ACHN (cell line): ENCODE measurements around the gene COL13A1.
A peak's percentile ranks its signal among the peaks of the same experiment; 100 is the strongest.

ENCODE experiments used
- DNase-seq: peaks from one replicate; pipeline ENCODE4 v3.0.0-alpha.2; 2015
- in situ Hi-C: cut with HindIII; loops from 2 replicates; pipeline ENCODE4 v1.10.0; 2017; ENCODE audit warnings: low sequenced_read_pairs, low pct_ligation_motif_present, low pct_unique_long_range_greater_than_20kb

COL13A1 gene

DNA sequence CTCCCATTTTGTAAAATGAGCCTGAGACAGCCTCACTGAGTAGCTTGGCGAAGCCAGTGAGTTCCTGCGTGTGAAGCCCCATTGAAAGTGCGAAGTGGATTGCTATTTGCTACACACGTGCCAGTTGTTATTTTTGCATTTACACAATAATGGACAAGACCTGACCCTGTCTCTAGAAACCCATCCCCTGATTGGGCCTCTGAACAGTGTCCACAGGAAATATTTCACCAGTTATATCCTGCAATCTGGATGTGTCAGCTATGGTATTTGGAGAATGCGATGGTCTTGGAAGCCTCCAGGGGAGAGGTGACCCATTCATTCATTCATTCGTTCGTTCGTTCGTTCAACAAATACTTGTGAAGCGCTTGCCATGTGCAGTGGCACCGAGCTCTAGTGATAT is 37.1 kb downstream of the COL13A1 start:
- peak; percentile 91 for DNase-seq

DNA sequence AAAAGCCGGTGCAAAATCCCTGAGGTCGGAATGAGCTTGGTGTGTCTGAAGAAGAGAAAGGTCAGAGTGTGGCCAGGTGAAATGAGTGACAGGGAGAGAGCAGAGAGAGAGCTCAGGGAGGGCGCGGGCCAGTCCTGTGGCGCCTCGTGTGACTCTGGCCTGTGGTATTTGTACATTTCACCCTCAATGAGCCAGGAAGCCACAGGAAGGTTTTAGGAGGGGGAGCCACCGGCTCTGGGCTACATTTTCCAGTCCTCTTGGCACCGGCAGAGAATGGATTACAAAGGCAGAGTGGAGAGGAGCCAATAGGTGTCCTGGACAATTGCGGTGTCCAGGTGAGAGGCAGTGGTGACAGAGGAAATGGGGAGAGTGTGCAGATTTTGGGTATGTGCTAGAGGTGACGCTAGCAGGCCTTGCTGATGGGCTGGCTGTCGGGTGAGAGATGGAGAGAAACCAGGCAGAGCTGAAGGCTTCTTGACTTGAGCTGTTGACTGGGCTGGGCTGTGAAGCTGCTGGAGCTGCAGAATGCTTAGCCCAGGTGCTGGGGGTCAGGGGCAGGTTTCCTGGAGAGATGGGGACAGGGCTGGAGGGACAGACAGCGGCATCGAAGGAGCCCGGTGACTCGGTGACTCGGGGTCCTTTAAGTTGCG is 38.1 kb downstream of the COL13A1 start:
- in situ Hi-C loops = no loop called here
- DNase-seq = peak; percentile 90

More for the DNA sequence above, 37.1 kb downstream of the COL13A1 start:
- in situ Hi-C loops = no loop called here

DNA sequence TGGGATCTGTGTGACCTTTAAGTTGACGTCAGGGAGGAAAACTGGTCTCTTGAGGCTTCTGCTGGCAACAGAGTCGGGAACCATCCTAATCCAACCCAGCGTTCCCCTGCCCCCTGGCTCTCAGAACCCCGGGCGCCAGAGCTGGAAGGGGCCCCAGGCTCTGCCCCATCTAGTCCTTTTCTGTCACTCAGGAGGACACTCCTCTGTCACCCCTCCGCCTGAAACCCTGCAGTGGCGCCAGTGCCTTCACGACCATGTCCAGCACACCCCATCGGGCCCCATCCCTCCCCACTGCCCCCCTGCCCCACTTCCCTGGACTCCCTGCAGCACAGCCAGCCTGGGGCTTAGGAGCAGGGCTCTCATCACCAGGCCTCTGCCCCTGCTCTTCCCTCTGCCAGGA is 39.1 kb downstream of the COL13A1 start:
- no peak for DNase-seq
- in situ Hi-C loops = no loop called here

DNA sequence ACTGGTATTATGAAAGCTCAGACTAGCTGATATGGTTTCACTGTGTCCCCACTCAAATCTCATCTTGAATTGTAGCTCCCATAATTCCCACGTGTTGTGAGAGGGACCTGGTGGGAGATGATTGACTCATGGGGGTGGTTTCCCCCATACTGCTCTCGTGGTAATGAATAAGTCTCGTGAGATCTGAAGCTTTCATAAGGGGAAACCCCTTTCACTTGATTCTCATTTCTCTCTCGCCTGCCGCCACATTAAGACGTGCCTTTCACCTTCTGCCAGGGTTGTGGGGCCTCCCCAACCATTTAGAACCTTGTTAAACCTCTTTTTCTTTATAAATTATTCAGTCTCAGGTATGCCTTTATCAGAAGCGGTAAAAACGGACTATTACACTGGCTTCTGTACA is 40.3 kb downstream of the COL13A1 start:
- in situ Hi-C loops = no loop called here
- no peak for DNase-seq

DNA sequence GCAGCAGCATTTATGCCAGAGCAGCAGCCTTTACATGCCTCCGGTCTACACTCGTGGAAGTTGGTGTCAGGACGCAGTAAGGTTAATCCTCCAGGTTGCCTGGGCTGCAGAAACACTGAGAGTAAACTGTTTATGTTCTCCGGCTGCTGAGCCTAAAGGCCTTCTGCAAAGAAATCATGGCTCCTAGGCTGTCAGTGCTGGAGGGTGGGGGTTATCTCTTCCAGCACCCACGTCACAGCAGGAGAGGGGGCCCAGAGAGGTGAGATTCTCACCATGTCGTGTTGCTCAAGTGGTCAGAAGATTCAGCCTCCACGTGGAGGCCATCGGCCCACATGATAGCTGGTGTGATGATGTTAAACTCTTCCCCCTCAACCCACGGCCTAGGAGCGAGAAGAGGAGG is 41.2 kb downstream of the COL13A1 start:
- in situ Hi-C loops = no loop called here
- DNase-seq = no peak

DNA sequence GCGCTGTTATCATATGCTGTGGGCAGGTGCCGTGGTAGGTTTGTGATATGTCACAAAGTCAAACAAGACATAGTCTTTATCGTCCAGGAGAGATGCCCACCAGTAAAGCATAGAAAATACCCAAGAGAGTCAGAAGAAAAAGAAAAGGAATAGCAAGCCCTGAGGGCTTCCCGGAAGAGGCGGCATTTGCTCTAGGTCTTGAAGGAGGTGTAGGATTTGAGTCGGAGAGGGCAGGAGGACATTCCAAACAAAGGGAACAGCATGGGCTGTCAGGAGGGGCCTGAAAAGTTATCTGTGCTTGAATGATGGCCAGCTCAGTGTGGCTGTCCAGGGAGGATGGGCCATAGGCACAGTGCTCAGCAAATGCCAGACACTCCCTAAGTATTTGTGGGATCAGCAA is 42.2 kb downstream of the COL13A1 start:
- no peak for DNase-seq
- in situ Hi-C loops = no loop called here

DNA sequence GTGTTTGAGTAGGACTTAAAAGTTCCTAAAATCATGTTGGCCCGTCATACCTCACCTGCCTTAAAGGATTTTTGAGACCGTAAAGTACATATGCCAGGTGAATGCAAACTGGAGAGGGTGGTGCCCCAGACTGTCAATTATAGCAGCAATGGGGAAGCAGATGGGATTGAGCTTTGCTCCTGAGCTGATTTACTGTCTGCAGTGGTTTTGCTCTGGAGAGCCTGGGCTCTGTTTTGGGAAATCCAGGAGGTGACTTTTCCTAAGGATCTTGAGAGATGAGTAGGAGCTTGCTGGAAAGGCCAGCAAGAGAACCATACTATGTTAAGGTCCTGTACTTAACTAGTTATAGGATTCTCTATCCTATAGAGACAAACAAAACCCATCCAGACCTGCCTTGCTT is 43.0 kb downstream of the COL13A1 start:
- in situ Hi-C loops = no loop called here
- DNase-seq = no peak

DNA sequence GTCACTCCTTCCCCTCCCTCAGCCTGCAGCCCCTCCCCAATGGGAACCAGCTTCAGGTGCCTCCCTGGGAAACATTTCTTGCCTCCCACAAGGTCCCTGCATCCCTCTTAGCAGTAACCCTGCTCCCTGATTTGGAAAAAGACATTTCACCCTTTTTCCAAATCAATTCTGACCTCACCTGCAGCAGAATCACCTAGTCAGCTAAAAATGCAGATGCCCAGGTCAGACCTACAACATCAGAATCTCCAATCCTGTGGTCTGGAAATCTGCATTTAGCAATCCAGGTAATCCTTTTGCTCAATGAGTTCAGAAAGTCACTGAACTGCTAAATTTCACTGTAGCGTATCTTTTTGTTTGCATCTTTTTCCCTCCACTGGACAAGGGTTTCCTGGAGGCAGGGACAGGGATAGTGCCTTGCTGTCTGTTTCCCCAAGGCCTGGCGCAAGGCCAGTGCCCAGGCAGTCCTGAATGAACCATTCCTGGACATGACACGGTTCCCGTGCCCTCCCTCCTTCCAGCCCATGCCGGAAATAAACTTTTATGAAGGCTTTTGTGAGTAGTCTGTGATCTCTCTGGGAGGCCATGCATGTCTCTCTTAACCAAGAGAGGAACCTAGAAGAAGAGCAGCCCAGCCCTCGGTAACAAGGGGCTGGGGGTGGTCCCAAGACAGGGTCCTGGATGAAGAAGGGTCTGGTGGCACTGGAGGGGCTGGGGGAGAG is 44.0 kb downstream of the COL13A1 start:
- peak; percentile 83 for DNase-seq

DNA sequence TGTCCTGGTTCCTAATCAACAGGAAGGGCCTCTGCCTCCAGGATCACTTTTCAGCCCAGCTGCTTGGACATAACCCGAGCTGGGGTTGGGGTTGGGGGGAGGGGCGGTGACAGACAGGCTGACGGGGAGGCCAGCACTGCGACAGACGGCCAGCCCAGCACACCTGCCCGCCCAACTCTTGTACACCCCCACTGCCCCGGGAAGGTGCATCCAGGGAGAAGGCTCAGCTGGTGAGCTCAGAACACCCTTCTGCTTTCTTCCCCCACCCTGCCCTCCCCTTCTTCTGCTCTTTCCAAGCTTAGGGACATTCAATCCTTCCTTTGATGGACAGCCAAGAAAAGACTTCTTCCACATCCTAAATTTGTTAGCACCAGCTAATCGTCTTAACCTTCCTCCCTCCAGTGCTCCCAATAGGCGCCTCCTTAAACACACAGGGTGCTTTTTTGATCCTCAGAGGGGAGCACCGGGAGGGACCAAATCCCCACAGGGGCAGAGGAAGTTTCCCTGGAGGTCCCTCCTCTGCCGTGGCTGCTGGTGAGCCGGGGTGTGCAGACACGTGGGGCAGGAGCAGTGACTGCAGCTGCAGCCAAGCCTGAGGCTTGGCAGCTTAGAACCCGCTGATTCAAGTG is 44.7 kb downstream of the COL13A1 start:
- in situ Hi-C loops = no loop called here
- no peak for DNase-seq

More for the DNA sequence above, 44.0 kb downstream of the COL13A1 start:
- in situ Hi-C loops = no loop called here

DNA sequence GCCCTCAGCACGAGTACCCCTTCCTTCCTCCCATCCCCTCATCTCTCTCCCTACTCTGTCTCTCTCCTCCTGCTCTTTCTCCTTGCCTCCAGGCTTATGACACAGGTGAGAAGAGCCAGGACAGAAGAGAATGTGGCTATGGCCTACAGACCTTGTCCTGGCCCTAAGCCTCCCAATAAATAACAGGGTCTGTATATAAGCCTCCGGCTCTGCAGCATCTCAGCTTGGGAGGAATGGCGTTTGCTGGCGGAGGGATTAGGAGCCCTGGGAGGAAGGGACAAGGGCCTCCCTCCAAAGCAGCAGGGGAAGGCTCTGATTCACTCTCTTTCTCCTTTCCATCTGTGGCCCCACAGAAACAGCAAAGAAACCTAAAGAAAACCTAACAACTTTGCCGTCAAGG is 45.8 kb downstream of the COL13A1 start:
- in situ Hi-C loops = no loop called here

DNA sequence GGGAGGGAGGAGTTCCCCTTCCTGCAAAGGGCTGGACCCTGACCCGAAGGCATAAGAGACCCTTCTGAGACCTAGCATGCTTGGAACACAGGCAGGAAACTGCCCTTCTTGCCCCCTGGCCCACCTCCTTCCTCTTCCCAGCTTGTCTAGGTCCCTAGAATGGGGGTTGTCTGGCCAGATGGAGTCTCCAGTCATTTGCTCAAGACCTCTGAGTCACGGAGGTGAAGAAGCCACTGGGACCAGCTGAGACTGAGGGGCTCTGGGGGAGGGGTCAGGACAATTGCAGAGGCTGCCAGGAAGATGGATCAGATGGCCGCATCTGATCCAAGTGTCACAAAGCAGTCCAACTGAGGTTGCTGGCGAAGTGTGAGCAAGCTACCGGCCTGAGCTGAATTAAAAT is 46.2 kb downstream of the COL13A1 start:
- in situ Hi-C loops = no loop called here

More for the DNA sequence above, 45.8 kb downstream of the COL13A1 start:
- no peak for DNase-seq

DNA sequence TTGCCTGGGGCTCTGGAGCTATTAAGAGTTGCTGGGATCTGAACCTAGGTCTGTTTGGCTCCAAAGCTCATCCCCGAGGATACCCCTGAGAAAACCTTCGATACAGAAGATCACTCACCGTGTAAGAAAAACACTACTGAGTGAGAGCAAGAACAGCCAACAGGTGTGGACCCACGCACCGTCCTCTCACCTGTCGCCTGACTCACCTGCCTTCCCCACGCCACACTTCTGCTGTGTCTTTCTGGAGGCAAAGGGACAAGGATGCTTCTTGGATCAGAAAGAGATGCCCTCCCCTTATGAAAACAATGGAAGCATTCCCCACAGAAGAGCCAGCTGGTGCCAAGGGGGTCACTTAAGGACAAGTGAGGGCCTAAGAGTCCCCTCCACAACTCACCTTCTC is 46.7 kb downstream of the COL13A1 start:
- in situ Hi-C loops = no loop called here

More for the DNA sequence above, 46.2 kb downstream of the COL13A1 start:
- no peak for DNase-seq

DNA sequence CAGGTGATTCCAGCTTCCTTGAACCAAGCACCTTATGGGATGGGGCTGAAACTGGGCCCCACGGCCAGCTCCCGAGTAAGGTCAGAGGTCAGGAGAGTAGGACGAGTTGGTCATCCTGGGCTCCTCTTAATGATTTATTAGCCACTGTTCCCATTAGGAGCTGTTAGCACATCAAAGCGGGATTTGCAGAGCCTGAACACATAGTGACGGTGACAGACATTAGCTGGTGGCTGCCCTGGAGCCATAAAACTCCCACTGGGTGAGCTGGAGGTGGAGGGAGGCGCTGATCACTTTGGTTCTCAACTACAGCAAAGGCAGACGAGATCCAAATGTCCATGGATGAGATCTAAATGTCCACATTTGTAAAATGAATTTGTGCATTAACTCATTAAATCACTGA is 48.1 kb downstream of the COL13A1 start:
- DNase-seq = no peak
- in situ Hi-C loops = no loop called here

More for the DNA sequence above, 46.7 kb downstream of the COL13A1 start:
- no peak for DNase-seq

DNA sequence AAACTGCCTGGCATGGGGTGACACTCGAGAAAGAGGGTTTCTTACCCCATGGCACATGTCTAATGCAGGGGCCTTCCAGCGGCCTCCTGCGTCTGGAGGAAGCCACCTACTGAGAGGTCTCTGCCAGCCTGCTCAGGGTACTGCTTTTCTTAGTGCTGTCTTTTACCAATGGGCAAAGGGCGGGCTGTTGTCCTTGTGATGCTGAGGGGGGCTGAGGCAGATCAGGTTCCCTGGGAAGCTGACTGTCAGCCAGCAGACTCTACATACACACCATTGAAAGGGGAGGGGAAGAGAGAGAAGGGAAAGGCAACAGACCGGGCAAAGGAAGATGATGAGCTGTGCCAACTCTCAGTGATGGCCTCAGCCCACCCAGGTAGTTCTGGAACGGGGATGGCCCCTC is 48.7 kb downstream of the COL13A1 start:
- in situ Hi-C loops = no loop called here
- DNase-seq = no peak

DNA sequence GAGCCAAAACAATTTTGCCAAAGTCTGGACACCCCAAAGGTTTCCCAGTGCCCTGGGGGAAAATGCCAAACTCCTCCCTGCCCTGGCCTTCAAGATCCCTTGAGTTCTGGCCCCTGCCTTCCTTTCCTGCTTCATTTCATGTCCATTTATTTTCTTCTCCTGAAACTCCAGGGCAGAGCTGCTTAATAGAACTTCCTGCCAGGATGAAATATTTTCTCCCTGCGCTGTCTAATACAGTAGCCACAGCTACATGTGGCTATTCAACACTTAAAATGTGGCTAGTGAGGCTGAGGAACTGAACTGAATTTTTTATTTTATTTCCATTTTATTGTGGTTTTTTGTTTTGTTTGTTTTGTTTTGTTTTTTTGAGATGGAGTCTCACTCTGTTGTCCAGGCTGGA is 49.6 kb downstream of the COL13A1 start:
- in situ Hi-C loops = no loop called here
- DNase-seq = no peak

DNA sequence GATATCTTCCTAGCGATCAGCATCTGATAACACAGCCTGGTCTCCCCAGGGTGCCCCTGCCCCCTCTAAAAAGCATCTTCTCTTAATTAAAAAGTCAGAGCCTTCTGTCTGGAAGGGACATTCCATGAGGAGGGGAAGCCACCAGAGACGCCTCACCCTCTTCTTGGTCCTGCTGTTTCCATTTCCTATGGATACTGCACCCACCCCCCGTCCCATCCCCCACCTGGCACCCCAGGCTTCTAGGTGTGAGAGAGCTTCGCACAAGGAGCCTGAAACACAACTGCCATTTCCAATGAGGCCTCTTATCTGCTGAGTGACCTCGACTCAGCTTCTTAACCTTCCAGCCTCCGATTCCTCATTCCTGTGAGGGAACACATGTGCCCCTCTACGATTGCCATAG is 51.4 kb downstream of the COL13A1 start:
- DNase-seq = no peak
- in situ Hi-C loops = no loop called here

DNA sequence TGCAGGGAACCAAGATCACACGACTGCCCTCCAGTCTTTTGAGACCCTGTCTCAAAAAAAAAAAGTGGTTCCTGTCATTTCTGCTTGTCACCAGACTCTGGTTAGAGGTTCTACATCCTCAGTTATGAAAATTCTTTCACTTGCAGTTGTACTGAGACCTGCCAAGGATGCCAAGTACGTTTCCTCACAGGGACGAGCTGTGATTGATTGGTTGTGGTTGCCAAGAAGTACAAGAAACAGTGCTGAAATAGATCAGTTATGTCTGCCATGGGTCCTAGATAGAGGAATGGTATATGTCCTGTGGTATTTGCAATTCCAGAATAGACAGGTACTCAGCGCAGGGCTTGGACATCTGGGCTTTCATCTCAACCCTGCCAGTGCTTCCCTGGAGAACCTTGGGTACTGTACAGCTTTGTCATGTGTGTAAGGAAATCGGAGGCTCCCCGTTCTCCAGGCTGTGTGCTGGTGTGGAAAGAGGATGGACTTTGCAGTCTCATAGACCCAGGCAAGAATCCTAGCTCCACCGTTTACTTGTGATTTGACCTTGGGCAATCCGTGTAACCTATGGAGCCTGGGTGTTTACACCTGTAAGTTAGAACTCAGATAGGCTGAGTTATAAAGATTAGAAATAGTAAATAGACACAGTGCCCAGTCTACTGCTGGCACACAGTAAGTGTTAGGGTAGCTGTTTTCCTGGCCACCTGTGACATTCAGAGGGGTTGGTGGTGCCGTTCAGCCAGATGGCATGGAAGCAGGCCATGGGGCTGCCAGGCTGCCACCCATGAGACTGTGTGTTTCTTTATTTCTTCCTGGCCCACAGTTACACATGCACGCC is 53.0 kb downstream of the COL13A1 start:
- in situ Hi-C loops = no loop called here

DNA sequence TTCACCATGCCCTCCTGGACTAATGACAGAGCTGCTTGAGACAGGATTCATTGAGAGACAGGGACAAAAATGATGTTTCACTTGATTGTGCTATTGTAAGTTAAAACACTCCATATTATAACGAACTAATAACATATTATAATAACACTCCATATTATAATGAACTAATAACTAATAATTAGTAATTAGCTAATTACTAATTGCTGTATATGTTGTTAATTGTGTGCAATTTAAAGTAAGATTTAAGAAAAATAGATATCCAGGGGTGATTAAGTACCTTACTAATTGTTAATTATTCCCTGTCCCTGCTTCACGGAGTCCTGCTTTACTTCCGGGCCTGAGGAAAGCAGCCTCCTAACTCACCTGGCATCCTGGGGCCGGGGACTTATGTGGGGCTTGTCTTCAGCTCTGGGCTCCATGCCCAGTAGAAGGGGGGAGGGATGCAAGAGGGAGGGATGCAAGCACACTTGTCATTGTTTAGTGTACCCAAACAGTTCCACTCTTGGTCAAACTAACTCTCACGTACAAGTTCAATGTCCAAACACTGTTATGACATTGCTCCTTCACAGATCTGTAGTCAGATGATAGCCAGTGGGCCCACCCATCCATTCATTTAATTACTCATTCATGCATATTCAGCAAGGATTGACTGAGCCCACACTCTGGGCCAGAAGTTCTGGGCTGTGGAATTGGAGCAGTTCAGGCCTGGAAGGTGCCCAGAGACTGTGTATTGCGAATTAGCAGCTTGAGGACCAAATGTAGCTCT is 53.8 kb downstream of the COL13A1 start:
- in situ Hi-C loops = no loop called here
- DNase-seq = no peak

More for the DNA sequence above, 53.0 kb downstream of the COL13A1 start:
- no peak for DNase-seq
